Gastrocnemius medialis (tissue), 4 donors: ENCODE data around the gene RASA3. TPM values are rescaled to one million over a fixed set of nuclear protein-coding genes. Genes with fewer than 3 reads are reported as not detected.
"Not testable (repeated sequence)": the region's sequence is repeated elsewhere in the genome, so short reads cannot be mapped to it uniquely, and the experiment has no call there.

Source experiments
- ATAC-seq, 2 donors: fragments of 150-250 bp; one replicate each; pipeline ENCODE4 v1.9.1; 2016
- DNase-seq, 2 donors: peaks; one replicate each; pipeline ENCODE4 v3.0.0-alpha.2; 2019
- H3K27ac ChIP-seq, 4 donors: fragments of 200-600 bp; sonication (generic); 1 replicate in 1 of 4; 2 replicates in 3 of 4; pipeline ENCODE4 v1.5.1; 2016 to 2018; ENCODE audit warnings: mild to moderate bottlenecking in 2 of 4, moderate library complexity in 1 of 4
- H3K27me3 ChIP-seq, 3 donors: fragments of 200-600 bp; sonication (generic) in 2 of 3; 1 replicate in 1 of 3; 2 replicates in 2 of 3; pipeline versions ENCODE4 v1.5.1 to v1.6.0; 2016 to 2019; ENCODE audit warnings: mild to moderate bottlenecking in 1 of 3, moderate library complexity in 1 of 3
- H3K36me3 ChIP-seq, 2 donors: fragments of 200-600 bp; sonication (generic) in 1 of 2; one replicate each; pipeline ENCODE4 v1.5.1; 2017 to 2018
- H3K4me1 ChIP-seq, 2 donors: fragments of 200-600 bp; sonication (generic) in 1 of 2; one replicate each; pipeline ENCODE4 v1.5.1; 2016 to 2017; ENCODE audit warnings: mild to moderate bottlenecking in 2 of 2
- H3K4me3 ChIP-seq, 4 donors: fragments of 200-600 bp; sonication (generic) in 3 of 4; 1 replicate in 1 of 4; 2 replicates in 3 of 4; pipeline ENCODE4 v1.5.1; 2016 to 2019; ENCODE audit warnings: mild to moderate bottlenecking in 2 of 4
- H3K9me3 ChIP-seq, 3 donors: fragments of 200-600 bp; sonication (generic) in 2 of 3; 1 replicate in 1 of 3; 2 replicates in 2 of 3; pipeline ENCODE4 v1.5.1; 2016 to 2019
- CTCF ChIP-seq, 5 experiments: fragments of 450-650 bp in 3 of 5; fragments of 200-600 bp in 2 of 5; sonication (generic) in 2 of 5; IDR thresholded peaks in 4 of 5; conservative IDR thresholded peaks in 1 of 5; 1 replicate in 4 of 5; 2 replicates in 1 of 5; pipeline ENCODE4 v1.5.1; 2016 to 2019; ENCODE audit warnings: antibody characterized with exemption in 5 of 5, mild to moderate bottlenecking in 3 of 5, moderate library complexity in 3 of 5
- POLR2A ChIP-seq, 2 donors: fragments of 450-650 bp; IDR thresholded peaks; one replicate each; pipeline ENCODE4 v1.6.1; 2017; ENCODE audit warnings: antibody characterized with exemption in 2 of 2, mild to moderate bottlenecking in 2 of 2, moderate library complexity in 2 of 2
- in situ Hi-C, 4 donors: fragments of 200-750 bp; cut with MboI; loops; one replicate each; pipeline versions ENCODE4 v1.15.0 to v1.8.0; 2017; ENCODE audit warnings: low sequenced_read_pairs in 4 of 4
- intact Hi-C: fragments of 100-400 bp; cut with DNase I; formaldehyde crosslinking; loops from one replicate; pipeline ENCODE4 v1.15.1; 2023; ENCODE audit warnings: low total_unique reads
- total RNA-seq, 4 donors: library from RNA; depleted of rRNA; stranded (reverse); fragments of >200 nt; gene quantifications; one replicate each; pipeline versions ENCODE4 v1.1.0 to v1.2.3, GENCODE V29; 2016

The RASA3 gene
- total RNA-seq, 4 donors from 2014 or later: 3.4 to 22.2 (median 10.8) TPM

DNA sequence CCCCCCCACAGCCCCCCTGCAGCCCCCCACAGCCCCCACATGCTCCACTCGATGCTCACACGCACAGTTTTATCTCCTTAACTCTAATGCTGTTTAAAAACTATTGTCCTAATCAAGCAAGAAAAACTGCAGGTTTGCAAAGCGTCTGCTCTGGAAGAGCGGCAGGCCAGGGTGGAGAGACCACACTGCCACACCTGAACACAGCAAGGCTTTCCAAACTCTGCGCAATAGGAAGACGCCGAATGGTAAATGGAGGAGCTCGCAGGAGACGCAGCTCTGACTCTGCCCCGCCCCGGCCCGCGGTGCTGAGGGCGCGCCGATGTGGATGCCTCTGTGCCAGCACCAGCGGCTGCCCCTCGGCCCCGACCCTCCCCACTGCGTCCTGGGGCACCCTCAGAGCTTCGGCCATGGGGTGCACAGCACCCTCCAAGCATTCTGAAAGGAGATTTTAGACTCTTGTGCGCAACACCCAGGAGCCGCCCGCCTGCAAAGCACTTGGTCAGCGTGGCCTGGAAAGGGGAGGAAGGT is 32.4 kb downstream of the RASA3 start:
- in situ Hi-C loops (no loop called here), intact Hi-C loops (loop anchor here (2.0 kb wide), 1 partner anchor 35 kb away; no protein-coding TSS in a partner anchor)
- Histone ChIP-seq H3K4me1 (peaks cover 25 to 38% of the 10 kb centered on the region in 2 donors), H3K4me3 (no peak overlapping the region), H3K27ac (peak overlapping the region; percentile 59 to 78 (median 68)), H3K36me3 (no peaks in the 10 kb centered on the region), H3K9me3 (no peaks in the 10 kb centered on the region), H3K27me3 (no peaks in the 10 kb centered on the region)
- peak in 1 of 2 donors; percentile 35 for DNase-seq
- ATAC-seq: peak in 1 of 2 donors; percentile 63
- TF ChIP-seq CTCF (IDR thresholded peaks at IDR 0.05 in 4 of 5, conservative IDR thresholded peaks at IDR 0.05 in 1 of 5) (no peak), POLR2A (IDR thresholded peaks at IDR 0.05) (no peak)

DNA sequence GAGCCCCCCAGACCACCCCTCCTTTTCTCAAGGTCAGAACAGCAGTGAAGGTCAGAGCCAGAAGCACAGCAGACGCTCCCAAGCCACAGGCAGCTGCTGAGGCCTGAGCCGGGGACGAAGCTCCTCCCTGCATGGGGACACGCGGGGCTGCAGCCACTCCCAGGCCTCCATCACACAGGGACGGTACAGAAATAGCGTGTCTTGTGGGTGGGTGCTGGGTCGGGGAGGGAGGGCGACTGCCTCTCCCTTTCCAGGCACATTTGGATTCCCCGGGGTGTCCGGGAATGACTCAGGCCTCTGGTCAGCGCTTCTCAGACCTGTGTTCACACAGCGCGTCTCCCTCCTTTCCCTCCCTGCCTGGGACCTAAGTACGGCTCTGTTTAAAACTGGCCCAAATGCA is 33.2 kb downstream of the RASA3 start:
- Histone ChIP-seq H3K27ac (peak overlapping the region; percentile 50 to 75 (median 69)), H3K36me3 (no peaks in the 10 kb centered on the region), H3K4me1 (peaks cover 25 to 38% of the 10 kb centered on the region in 2 donors), H3K4me3 (peak overlapping the region; percentile 9 to 31 (median 22)), H3K27me3 (no peaks in the 10 kb centered on the region), H3K9me3 (no peaks in the 10 kb centered on the region)
- TF ChIP-seq POLR2A (IDR thresholded peaks at IDR 0.05): peak; percentile 47 to 65
- TF ChIP-seq CTCF (IDR thresholded peaks at IDR 0.05 in 4 of 5, conservative IDR thresholded peaks at IDR 0.05 in 1 of 5): no peak
- peak; percentile 71 to 89 for ATAC-seq
- in situ Hi-C loops (no loop called here), intact Hi-C loops (no loop called here)
- DNase-seq: peak; percentile 80 to 83

- Histone ChIP-seq H3K4me1 (peaks cover 25 to 38% of the 10 kb centered on the region in 2 donors), H3K27ac (peak overlapping the region; percentile 50 to 75 (median 69)), H3K4me3 (peak overlapping the region in 2 of 4 donors; percentile 9 to 27)
- ATAC-seq, in situ Hi-C loops, H3K27me3 ChIP-seq, H3K9me3 ChIP-seq, H3K36me3 ChIP-seq, intact Hi-C loops: not testable (repeated sequence)
- DNase-seq: peak in 1 of 2 donors; percentile 9
These were observed 33.8 kb downstream of the RASA3 start for GRCh38 chr13:114098689-114099056.

DNA sequence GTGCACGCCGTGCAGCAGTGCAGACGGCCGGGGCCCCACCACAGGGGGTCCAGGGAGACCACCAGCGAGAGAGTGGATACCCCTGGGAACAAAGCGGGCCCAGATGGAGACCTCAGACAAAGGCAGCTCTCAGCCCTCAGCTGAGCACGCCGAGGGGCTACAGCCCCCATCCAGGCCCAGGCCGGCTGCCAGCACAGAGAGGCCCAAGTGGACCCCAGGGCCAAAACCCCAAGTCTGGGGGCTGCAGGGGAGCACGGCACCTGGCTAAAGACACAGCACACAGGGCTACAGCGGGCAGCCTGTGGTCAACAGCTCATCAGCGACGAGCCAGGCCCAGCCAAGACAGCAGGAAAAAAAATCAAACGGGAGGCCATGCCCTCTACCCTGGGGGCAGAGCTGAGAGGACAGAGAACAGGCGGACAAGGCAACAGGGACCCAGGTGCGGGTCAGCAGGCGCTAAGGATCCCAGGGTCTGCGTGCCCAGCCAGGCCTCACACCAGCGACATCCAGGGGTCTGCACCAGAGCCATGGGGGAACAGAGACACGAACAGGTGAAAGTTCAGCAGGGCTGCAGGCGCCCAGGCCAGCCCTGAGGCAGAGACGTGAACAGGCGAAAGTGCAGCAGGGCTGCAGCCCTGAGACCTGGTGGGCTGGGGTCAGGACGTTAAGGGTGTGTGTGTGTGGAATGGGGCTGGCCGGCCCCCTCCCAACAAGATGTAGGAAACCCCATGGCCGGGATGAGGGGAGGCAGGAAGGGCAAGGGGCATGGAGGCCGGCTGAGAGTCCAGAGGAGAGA is 34.3 kb downstream of the RASA3 start:
- no peak overlapping the region for H3K4me3 ChIP-seq
- in situ Hi-C loops: no loop called here
- H3K4me1 ChIP-seq: peaks cover 28 to 38% of the 10 kb centered on the region in 2 donors
- peak overlapping the region; percentile 50 to 75 (median 69) for H3K27ac ChIP-seq
- no peaks in the 10 kb centered on the region for H3K9me3 ChIP-seq
- intact Hi-C loops: no loop called here
- TF ChIP-seq POLR2A (IDR thresholded peaks at IDR 0.05) (no peak), CTCF (IDR thresholded peaks at IDR 0.05 in 4 of 5, conservative IDR thresholded peaks at IDR 0.05 in 1 of 5) (no peak)
- no peaks in the 10 kb centered on the region for H3K36me3 ChIP-seq
- DNase-seq (peak in 1 of 2 donors; percentile 10), ATAC-seq (no peak)
- no peaks in the 10 kb centered on the region for H3K27me3 ChIP-seq

- intact Hi-C loops: no loop called here
These were observed 35.1 kb downstream of the RASA3 start for GRCh38 chr13:114097212-114097892.

More at GRCh38 chr13:114097212-114097892, 35.1 kb downstream of the RASA3 start:
- no peak for ATAC-seq
- no peak overlapping the region for H3K4me3 ChIP-seq
- H3K27ac ChIP-seq: no peak overlapping the region
- TF ChIP-seq POLR2A (IDR thresholded peaks at IDR 0.05) (no peak), CTCF (IDR thresholded peaks at IDR 0.05 in 4 of 5, conservative IDR thresholded peaks at IDR 0.05 in 1 of 5) (no peak)
- no peaks in the 10 kb centered on the region for H3K27me3 ChIP-seq
- peaks cover 33 to 38% of the 10 kb centered on the region in 2 donors for H3K4me1 ChIP-seq
- no peaks in the 10 kb centered on the region for H3K36me3 ChIP-seq
- H3K9me3 ChIP-seq: no peaks in the 10 kb centered on the region
- peak in 1 of 2 donors; percentile 10 for DNase-seq
- in situ Hi-C loops: no loop called here
